ENCODE results near the gene LRMDA.

GRCh38 chr10:76206797-76207352 is 775.5 kb downstream of the LRMDA start:
- TF ChIP-seq, protein P1, sequence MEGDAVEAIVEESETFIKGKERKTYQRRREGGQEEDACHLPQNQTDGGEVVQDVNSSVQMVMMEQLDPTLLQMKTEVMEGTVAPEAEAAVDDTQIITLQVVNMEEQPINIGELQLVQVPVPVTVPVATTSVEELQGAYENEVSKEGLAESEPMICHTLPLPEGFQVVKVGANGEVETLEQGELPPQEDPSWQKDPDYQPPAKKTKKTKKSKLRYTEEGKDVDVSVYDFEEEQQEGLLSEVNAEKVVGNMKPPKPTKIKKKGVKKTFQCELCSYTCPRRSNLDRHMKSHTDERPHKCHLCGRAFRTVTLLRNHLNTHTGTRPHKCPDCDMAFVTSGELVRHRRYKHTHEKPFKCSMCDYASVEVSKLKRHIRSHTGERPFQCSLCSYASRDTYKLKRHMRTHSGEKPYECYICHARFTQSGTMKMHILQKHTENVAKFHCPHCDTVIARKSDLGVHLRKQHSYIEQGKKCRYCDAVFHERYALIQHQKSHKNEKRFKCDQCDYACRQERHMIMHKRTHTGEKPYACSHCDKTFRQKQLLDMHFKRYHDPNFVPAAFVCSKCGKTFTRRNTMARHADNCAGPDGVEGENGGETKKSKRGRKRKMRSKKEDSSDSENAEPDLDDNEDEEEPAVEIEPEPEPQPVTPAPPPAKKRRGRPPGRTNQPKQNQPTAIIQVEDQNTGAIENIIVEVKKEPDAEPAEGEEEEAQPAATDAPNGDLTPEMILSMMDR (conservative IDR thresholded peaks at IDR 0.05; ENCODE audit: low read depth, low read length): no peak
- no peak for TF ChIP-seq EZH2 (IDR thresholded peaks at IDR 0.05; ENCODE audit: borderline replicate concordance, low read depth, low read length, poor library complexity, severe bottlenecking)
